NT2/D1 (cell line): ENCODE results near the gene IQSEC1.

Experiments used
- DNase-seq: peaks from one replicate; pipeline ENCODE4 v3.0.0-alpha.2; 2011; ENCODE audit warnings: low read depth, low spot score
- H3K27me3 ChIP-seq: 2 replicates; pipeline ENCODE4 v1.6.0; 2011; ENCODE audit warnings: mild to moderate bottlenecking; ENCODE audit not compliant: insufficient read length, insufficient read depth
- H3K36me3 ChIP-seq: 2 replicates; pipeline ENCODE4 v1.6.1; 2011; ENCODE audit warnings: mild to moderate bottlenecking, low read length, mixed read lengths; ENCODE audit not compliant: insufficient read depth, insufficient read length
- H3K4me1 ChIP-seq: 2 replicates; pipeline ENCODE4 v1.5.1; 2011; ENCODE audit not compliant: insufficient read depth, insufficient read length
- H3K4me3 ChIP-seq: 2 replicates; pipeline ENCODE4 v1.5.1; 2011; ENCODE audit warnings: low read depth; ENCODE audit not compliant: insufficient read length
- H3K9ac ChIP-seq: 2 replicates; pipeline ENCODE4 v1.6.0; 2011; ENCODE audit warnings: low read depth; ENCODE audit not compliant: insufficient read length
- H3K9me3 ChIP-seq: 2 replicates; pipeline ENCODE4 v1.5.1; 2011; ENCODE audit warnings: mild to moderate bottlenecking, low read length; ENCODE audit not compliant: insufficient read depth
- SUZ12 ChIP-seq: IDR thresholded peaks from 2 replicates; pipeline ENCODE4 v1.6.1; 2011; ENCODE audit not compliant: insufficient read length, insufficient read depth; ENCODE audit errors: extremely low read depth
- YY1 ChIP-seq: IDR thresholded peaks from 2 replicates; pipeline ENCODE4 v1.6.1; 2011; ENCODE audit not compliant: insufficient read length, insufficient read depth
- ZNF274 ChIP-seq: IDR thresholded peaks from 2 replicates; pipeline ENCODE4 v1.6.1; 2011; ENCODE audit warnings: mild to moderate bottlenecking, low read depth, low read length

Gene IQSEC1

GRCh38 chr3:12919205-12919604 lies 154.0 kb downstream of the IQSEC1 start:
- Histone ChIP-seq H3K4me3 (no peak overlapping the region), H3K9me3 (no peaks in the 10 kb centered on the region), H3K27me3 (no peaks in the 10 kb centered on the region), H3K4me1 (peaks cover 20% of the 10 kb centered on the region), H3K9ac (peak overlapping the region; percentile 17), H3K36me3 (peaks cover 99% of the 10 kb centered on the region)
- no peak for DNase-seq
- TF ChIP-seq ZNF274 (no peak), YY1 (no peak), SUZ12 (no peak)

GRCh38 chr3:12918231-12918630 lies 155.0 kb downstream of the IQSEC1 start:
- no peak for DNase-seq
- Histone ChIP-seq H3K27me3 (no peaks in the 10 kb centered on the region), H3K4me3 (no peak overlapping the region), H3K9me3 (no peaks in the 10 kb centered on the region), H3K4me1 (peaks cover 13% of the 10 kb centered on the region), H3K36me3 (peaks cover 98% of the 10 kb centered on the region), H3K9ac (no peak overlapping the region)
- TF ChIP-seq ZNF274, result no peak
- no peak for TF ChIP-seq YY1
- TF ChIP-seq SUZ12, result no peak

GRCh38 chr3:12916159-12916558 lies 157.1 kb downstream of the IQSEC1 start:
- Histone ChIP-seq H3K4me1 (peaks cover 8% of the 10 kb centered on the region), H3K9me3 (no peaks in the 10 kb centered on the region), H3K4me3 (no peak overlapping the region), H3K27me3 (no peaks in the 10 kb centered on the region), H3K9ac (no peak overlapping the region), H3K36me3 (peaks cover 93% of the 10 kb centered on the region)
- TF ChIP-seq SUZ12 (no peak), YY1 (no peak), ZNF274 (no peak)
- no peak for DNase-seq

GRCh38 chr3:12914088-12914487 lies 159.1 kb downstream of the IQSEC1 start:
- H3K4me1 ChIP-seq, result peaks cover 8% of the 10 kb centered on the region
- no peak overlapping the region for H3K4me3 ChIP-seq
- TF ChIP-seq YY1 (no peak), ZNF274 (no peak), SUZ12 (no peak)
- DNase-seq, result no peak
- H3K9me3 ChIP-seq, result no peaks in the 10 kb centered on the region
- peaks cover 94% of the 10 kb centered on the region for H3K36me3 ChIP-seq
- H3K27me3 ChIP-seq, result no peaks in the 10 kb centered on the region
- peak overlapping the region; percentile 21 for H3K9ac ChIP-seq

- Histone ChIP-seq H3K27me3 (no peaks in the 10 kb centered on the region), H3K36me3 (peaks cover 94% of the 10 kb centered on the region), H3K9ac (no peak overlapping the region), H3K9me3 (no peaks in the 10 kb centered on the region), H3K4me1 (peaks cover 8% of the 10 kb centered on the region), H3K4me3 (no peak overlapping the region)
- TF ChIP-seq YY1, result no peak
- no peak for TF ChIP-seq SUZ12
- TF ChIP-seq ZNF274, result no peak
- no peak for DNase-seq
These were observed 161.3 kb downstream of the IQSEC1 start for GRCh38 chr3:12911881-12912415.

- Histone ChIP-seq H3K27me3 (no peaks in the 10 kb centered on the region), H3K9me3 (no peaks in the 10 kb centered on the region), H3K36me3 (peaks cover 94% of the 10 kb centered on the region), H3K4me1 (peaks cover 8% of the 10 kb centered on the region), H3K4me3 (no peak overlapping the region), H3K9ac (no peak overlapping the region)
- DNase-seq, result no peak
- TF ChIP-seq YY1 (no peak), SUZ12 (no peak)
These were observed 162.7 kb downstream of the IQSEC1 start for GRCh38 chr3:12910356-12911099.

GRCh38 chr3:12909710-12910109 lies 163.5 kb downstream of the IQSEC1 start:
- no peak for DNase-seq

More at GRCh38 chr3:12909710-12910109, 163.5 kb downstream of the IQSEC1 start:
- Histone ChIP-seq H3K4me1 (peaks cover 4% of the 10 kb centered on the region), H3K36me3 (peaks cover 94% of the 10 kb centered on the region), H3K9ac (no peak overlapping the region), H3K27me3 (no peaks in the 10 kb centered on the region), H3K4me3 (no peak overlapping the region), H3K9me3 (no peaks in the 10 kb centered on the region)
- TF ChIP-seq YY1, result no peak
- TF ChIP-seq SUZ12, result no peak
- no peak for TF ChIP-seq ZNF274
